Testis (tissue), 3 donors: ENCODE measurements around the gene TKFC. TPM values are rescaled to one million over a fixed set of nuclear protein-coding genes. Genes with fewer than 3 reads are reported as not detected.
A peak's percentile ranks its signal among the peaks of the same experiment; 100 is the strongest.

ENCODE experiments used
- DNase-seq: peaks from one replicate; pipeline ENCODE4 v3.0.0-alpha.2; 2019
- H3K27ac ChIP-seq, 2 donors: fragments of 200-600 bp; sonication (generic); one replicate each; pipeline ENCODE4 v1.5.1; 2019
- H3K27me3 ChIP-seq: fragments of 200-600 bp; sonication (generic); one replicate; pipeline ENCODE4 v1.5.1; 2019
- H3K36me3 ChIP-seq: fragments of 200-600 bp; sonication (generic); one replicate; pipeline ENCODE4 v1.5.1; 2017; ENCODE audit warnings: low read depth; ENCODE audit errors: missing control alignments
- H3K4me1 ChIP-seq: fragments of 200-600 bp; sonication (generic); one replicate; pipeline ENCODE4 v1.5.1; 2019
- H3K4me3 ChIP-seq, 2 donors: fragments of 200-600 bp; sonication (generic); one replicate each; pipeline ENCODE4 v1.5.1; 2017 to 2019
- H3K9me3 ChIP-seq: fragments of 200-600 bp; sonication (generic); one replicate; pipeline ENCODE4 v1.5.1; 2017
- POLR2A ChIP-seq: fragments of 450-650 bp; IDR thresholded peaks from one replicate; pipeline ENCODE4 v1.6.1; 2017; ENCODE audit warnings: antibody characterized with exemption, mild to moderate bottlenecking, moderate library complexity
- WGBS, 2 donors: methylation state at CpG; one replicate each; pipeline ENCODE4 v1.1.5; 2018; 5-methylcytosine and 5-hydroxymethylcytosine counted together
- intact Hi-C: fragments of 100-400 bp; cut with DNase I; formaldehyde crosslinking; loops from one replicate; pipeline ENCODE4 v1.15.1; 2023; ENCODE audit warnings: low total_unique reads
- polyA plus RNA-seq: library from polyadenylated mRNA; stranded (reverse); fragments of 350-450 nt; fragmentation: Illumina TruSeq; extraction: RNeasy Lipid Tissue Mini Kit (QIAGEN cat#74804); gene quantifications from one replicate; pipeline ENCODE4 v1.2.3, GENCODE V29; 2014; ENCODE audit warnings: low read depth, low replicate concordance; ENCODE audit not compliant: insufficient read depth
- total RNA-seq, 2 donors: library from RNA; depleted of rRNA; stranded (reverse); fragments of >200 nt; gene quantifications; one replicate each; pipeline ENCODE4 v1.2.3, GENCODE V29; 2016
- TF ChIP-seq, protein P1 (sequence below), 3 experiments: fragments of 450-650 bp in 2 of 3; fragments of 200-600 bp in 1 of 3; sonication (generic) in 1 of 3; IDR thresholded peaks; one replicate each; pipeline ENCODE4 v1.5.1; 2016 to 2019; ENCODE audit warnings: antibody characterized with exemption in 3 of 3, mild to moderate bottlenecking in 2 of 3, moderate library complexity in 1 of 3

The TKFC gene
- total and polyA plus RNA-seq, 3 donors from 2014 or later, result 90.1 to 159 (median 121) TPM

DNA sequence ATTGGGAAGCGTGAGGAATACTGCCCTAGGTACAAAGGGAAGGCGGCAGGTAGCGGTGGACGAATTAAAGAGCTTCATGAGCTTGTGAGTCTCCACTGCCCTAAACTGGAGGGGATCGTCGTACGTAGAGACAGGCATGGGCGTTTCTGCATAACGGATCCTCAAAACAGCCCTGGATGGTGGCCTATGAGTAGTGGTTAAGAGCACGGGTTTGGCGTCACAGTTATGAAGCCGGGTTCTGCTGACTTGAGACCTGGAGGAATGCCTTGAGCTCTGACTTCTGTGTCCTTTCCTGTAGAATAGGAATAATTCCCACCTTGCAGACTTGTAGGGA, 29.5 kb downstream of the TKFC start:
- Histone ChIP-seq H3K27me3 (no peaks in the 10 kb centered on the region), H3K4me3 (peak overlapping the region; percentile 77 to 84), H3K27ac (peak overlapping the region; percentile 95 to 99), H3K4me1 (peaks cover 17% of the 10 kb centered on the region), H3K36me3 (no peaks in the 10 kb centered on the region), H3K9me3 (no peaks in the 10 kb centered on the region)
- TF ChIP-seq POLR2A, result no peak
- TF ChIP-seq, protein P1, sequence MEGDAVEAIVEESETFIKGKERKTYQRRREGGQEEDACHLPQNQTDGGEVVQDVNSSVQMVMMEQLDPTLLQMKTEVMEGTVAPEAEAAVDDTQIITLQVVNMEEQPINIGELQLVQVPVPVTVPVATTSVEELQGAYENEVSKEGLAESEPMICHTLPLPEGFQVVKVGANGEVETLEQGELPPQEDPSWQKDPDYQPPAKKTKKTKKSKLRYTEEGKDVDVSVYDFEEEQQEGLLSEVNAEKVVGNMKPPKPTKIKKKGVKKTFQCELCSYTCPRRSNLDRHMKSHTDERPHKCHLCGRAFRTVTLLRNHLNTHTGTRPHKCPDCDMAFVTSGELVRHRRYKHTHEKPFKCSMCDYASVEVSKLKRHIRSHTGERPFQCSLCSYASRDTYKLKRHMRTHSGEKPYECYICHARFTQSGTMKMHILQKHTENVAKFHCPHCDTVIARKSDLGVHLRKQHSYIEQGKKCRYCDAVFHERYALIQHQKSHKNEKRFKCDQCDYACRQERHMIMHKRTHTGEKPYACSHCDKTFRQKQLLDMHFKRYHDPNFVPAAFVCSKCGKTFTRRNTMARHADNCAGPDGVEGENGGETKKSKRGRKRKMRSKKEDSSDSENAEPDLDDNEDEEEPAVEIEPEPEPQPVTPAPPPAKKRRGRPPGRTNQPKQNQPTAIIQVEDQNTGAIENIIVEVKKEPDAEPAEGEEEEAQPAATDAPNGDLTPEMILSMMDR (IDR thresholded peaks at IDR 0.05), result no peak
- 0% methylated on average over 12 of the region's 12 CpGs for WGBS, 2 donors
- intact Hi-C loops, result no loop called here
- peak; percentile 37 for DNase-seq

DNA sequence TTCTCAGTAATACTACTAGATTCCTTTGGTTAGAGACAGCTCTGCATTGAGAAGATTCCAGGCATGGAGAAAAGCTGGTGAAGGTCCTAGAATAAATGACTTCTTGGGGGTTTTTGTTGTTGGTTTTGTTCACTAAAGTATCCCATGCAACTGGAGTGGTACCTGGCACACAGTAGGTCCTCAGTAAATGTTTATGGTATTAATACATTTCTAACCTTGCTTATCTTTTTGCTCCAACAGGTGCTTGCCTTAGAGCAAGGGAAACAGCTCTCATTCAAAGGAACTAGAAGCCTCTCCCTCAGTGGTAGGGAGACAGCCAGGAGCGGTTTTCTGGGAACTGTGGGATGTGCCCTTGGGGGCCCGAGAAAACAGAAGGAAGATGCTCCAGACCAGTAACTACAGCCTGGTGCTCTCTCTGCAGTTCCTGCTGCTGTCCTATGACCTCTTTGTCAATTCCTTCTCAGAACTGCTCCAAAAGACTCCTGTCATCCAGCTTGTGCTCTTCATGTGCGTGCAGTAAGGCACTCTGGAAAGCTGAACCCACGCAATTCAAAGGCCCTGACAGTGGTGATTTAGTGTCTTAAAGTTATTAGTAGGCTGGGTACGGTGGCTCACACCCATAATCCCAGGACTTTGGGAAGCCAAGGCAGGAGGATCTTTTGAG, 31.1 kb downstream of the TKFC start:
- WGBS, 2 donors, result 88 to 89% methylated on average over 5 of the region's 5 CpGs
- intact Hi-C loops, result no loop called here
- Histone ChIP-seq H3K27ac (no peak overlapping the region), H3K27me3 (no peaks in the 10 kb centered on the region), H3K36me3 (no peaks in the 10 kb centered on the region), H3K4me3 (no peak overlapping the region), H3K4me1 (peaks cover 29% of the 10 kb centered on the region), H3K9me3 (no peaks in the 10 kb centered on the region)
- no peak for TF ChIP-seq POLR2A
- TF ChIP-seq, protein P1 (IDR thresholded peaks at IDR 0.05), result no peak
- DNase-seq, result no peak

DNA sequence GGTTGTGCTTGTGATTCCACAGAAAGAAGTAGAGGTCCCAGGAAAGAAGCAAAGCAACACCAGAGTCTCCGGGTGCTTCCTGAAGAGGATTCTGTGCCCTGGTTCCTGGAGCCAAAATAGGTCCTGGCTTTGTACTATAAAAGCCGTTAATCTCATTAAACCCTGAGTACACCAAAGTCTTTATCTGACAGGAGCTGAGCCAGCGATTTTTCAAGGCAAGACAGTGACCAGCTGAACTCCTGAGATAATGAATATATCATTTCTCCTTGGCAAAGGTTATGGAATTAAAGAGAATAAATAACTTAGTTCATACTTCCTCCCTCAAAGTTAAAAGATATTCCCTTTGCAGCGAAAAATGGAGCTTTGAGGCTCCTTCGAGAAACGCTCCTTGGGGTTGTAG, 34.4 kb downstream of the TKFC start:
- intact Hi-C loops, result no loop called here
- H3K36me3 ChIP-seq, result no peaks in the 10 kb centered on the region
- peak overlapping the region in 1 of 2 donors; percentile 52 for H3K27ac ChIP-seq
- no peaks in the 10 kb centered on the region for H3K9me3 ChIP-seq
- no peak for TF ChIP-seq POLR2A
- TF ChIP-seq, protein P1 (IDR thresholded peaks at IDR 0.05), result no peak
- H3K4me3 ChIP-seq, result no peak overlapping the region
- WGBS, 2 donors, result 44 to 62% methylated on average over 6 of the region's 6 CpGs
- no peak for DNase-seq
- no peaks in the 10 kb centered on the region for H3K27me3 ChIP-seq
- peaks cover 43% of the 10 kb centered on the region for H3K4me1 ChIP-seq

DNA sequence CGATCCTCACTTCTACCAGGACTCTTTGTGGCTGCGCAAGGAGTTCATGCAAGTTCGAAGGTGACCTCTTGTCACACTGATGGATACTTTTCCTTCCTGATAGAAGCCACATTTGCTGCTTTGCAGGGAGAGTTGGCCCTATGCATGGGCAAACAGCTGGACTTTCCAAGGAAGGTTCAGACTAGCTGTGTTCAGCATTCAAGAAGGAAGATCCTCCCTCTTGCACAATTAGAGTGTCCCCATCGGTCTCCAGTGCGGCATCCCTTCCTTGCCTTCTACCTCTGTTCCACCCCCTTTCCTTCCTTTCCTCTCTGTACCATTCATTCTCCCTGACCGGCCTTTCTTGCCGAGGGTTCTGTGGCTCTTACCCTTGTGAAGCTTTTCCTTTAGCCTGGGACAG, 35.6 kb downstream of the TKFC start:
- peak overlapping the region in 1 of 2 donors; percentile 52 for H3K27ac ChIP-seq
- H3K9me3 ChIP-seq, result no peaks in the 10 kb centered on the region
- H3K36me3 ChIP-seq, result no peaks in the 10 kb centered on the region
- H3K4me1 ChIP-seq, result peaks cover 38% of the 10 kb centered on the region
- no peak for DNase-seq
- no peaks in the 10 kb centered on the region for H3K27me3 ChIP-seq
- intact Hi-C loops, result no loop called here
- TF ChIP-seq, protein P1 (IDR thresholded peaks at IDR 0.05), result no peak
- no peak for TF ChIP-seq POLR2A
- 90 to 97% methylated on average over 7 of the region's 7 CpGs for WGBS, 2 donors
- H3K4me3 ChIP-seq, result no peak overlapping the region
